ENCODE data around the gene FOLR1.
"Not testable (repeated sequence)": the region's sequence is repeated elsewhere in the genome, so short reads cannot be mapped to it uniquely, and the experiment has no call there.

Gene FOLR1

GRCh38 chr11:72191961-72192381 is at the start of gene FOLR1:
Gene FOLR1, plus strand, starts transcription at chr11:72192140. Its CDS starts 34 bp downstream, at chr11:72192174.
- no peak for DNase-seq

DNA sequence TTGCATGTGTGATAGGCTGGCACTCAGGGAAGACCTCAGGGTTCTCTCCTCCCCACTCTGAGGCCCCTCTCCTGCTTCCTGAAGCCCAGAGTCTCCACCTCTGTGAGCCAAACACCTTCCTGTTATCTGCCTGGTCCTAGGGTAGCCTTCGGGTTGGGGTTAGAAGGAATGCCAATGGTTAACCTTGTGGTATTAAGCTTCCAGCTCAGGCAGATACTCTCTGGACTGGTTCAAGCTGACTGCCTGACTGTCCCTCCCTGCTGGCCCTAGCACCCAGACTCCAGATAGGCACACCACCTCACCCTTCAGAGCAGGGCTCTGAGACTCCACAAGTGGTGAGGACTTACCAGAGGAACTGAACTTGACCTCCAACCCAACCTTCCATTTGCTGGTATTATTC is 49.4 kb upstream of the FOLR1 start:
- DNase-seq: not testable (repeated sequence)

GRCh38 chr11:72144807-72145565 is 47.0 kb upstream of the FOLR1 start:
- no peak for DNase-seq

- no peak for DNase-seq
Measured at GRCh38 chr11:72146625-72147024, 45.3 kb upstream of the FOLR1 start.

- DNase-seq: no peak
Measured at GRCh38 chr11:72150882-72151281, 41.1 kb upstream of the FOLR1 start.

GRCh38 chr11:72153874-72154273 is 38.1 kb upstream of the FOLR1 start:
- DNase-seq: not testable (repeated sequence)

DNA sequence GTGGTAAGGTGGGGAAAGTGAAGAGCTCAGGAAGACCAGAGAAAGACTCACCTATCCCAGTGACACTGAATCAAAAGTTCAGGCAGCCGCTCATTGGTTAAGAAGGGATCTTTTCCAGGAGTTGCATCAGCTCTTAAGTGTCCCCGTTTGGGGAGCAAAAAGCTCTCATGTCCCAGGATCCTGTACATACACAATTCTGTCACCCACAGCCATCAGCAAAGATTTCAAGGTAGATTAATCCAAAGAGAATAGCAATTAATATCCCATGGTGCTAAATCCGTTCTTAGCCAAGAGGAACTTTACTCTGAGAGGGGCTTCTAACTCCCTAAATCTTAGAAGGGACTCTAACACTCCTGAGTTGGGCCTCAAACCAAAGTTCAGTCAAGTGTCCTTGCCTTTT is 37.1 kb upstream of the FOLR1 start:
- no peak for DNase-seq

DNA sequence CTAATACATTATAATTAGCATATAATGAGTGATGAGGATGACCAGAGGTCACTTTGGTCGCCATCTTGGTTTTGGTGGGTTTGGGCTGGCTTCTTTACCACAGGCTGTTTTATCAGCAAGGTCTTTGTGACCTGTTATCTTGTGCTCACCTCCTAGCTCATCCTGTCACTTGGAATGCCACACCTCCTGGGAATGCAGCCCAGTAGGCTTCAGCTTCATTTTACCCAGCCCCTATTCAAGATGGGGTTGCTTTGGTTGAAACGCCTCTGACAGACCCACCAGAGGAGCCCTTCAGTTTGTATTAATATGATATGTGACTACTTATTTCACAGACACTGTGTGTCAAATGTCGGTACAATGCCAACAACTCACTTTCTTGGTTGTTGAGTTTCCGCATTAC is 36.2 kb upstream of the FOLR1 start:
- no peak for DNase-seq

GRCh38 chr11:72157131-72157530 is 34.8 kb upstream of the FOLR1 start:
- DNase-seq: no peak

- DNase-seq: no peak
Measured at GRCh38 chr11:72160319-72160718, 31.6 kb upstream of the FOLR1 start.

DNA sequence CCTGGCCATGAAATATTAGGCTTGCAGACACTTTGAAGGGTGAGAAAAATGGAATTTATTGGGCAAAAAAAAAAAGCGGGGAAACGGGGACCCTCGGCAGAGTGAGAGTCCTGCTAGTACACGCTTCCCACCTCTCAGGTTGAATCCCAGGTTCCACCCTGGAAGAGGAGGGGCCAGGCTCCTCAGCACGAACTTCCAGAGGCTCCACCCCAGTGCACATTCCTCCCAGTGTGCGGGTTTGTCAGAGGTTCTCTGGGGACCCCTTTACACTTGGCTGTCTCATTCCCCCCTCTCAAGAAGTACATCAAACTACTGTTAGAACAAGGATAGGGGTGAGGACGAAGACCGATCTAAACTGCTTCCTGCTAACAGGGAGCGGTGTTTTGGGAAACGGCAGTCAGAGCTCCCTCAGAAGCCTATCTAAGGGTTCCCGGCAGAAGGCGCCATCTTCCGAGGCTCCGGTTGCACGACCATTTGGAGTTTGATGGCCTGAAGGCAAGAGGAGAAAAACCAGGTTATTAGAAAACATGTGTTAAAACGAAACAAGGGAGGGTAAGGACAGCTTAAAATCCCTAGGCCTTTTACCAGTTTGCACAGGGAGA is 28.9 kb upstream of the FOLR1 start:
- DNase-seq: no peak

DNA sequence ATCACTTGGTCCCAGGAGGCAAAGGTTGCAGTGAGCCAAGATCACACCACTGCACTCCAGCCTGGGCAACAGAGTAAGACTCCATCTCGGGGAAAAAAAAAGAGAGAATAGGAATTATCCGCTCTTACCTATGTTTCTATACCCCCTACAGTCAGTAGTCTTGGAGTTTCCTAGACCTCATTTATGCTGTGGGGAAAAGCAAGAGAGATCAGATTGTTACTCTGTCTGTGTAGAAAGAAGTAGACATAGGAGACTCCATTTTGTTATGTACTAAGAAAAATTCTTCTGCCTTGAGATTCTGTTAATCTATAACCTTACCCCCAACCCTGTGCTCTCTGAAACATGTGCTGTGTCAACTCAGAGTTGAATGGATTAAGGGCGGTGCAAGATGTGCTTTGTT is 27.8 kb upstream of the FOLR1 start:
- not testable (repeated sequence) for DNase-seq

GRCh38 chr11:72169046-72169555 is 22.8 kb upstream of the FOLR1 start:
- not testable (repeated sequence) for DNase-seq

DNA sequence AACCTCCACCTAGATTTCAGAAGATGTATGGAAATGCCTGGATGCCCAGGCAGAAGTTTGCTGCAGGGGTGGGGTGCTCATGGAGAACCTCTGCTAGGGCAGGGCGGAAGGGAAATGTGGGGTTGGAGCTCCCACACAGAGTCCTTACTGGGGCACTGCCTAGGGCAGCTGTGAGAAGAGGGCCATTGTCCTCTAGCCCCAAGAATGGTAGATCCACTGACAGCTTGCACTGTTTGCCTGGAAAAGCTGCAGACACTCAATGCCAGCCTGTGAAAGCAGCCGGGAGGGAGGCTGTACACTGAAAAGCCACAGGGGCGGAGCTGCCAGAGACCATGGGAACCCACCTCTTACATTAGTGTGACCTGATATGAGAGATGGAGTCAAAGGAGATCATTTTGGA is 22.2 kb upstream of the FOLR1 start:
- not testable (repeated sequence) for DNase-seq

GRCh38 chr11:72172043-72172442 is 19.9 kb upstream of the FOLR1 start:
- not testable (repeated sequence) for DNase-seq

DNA sequence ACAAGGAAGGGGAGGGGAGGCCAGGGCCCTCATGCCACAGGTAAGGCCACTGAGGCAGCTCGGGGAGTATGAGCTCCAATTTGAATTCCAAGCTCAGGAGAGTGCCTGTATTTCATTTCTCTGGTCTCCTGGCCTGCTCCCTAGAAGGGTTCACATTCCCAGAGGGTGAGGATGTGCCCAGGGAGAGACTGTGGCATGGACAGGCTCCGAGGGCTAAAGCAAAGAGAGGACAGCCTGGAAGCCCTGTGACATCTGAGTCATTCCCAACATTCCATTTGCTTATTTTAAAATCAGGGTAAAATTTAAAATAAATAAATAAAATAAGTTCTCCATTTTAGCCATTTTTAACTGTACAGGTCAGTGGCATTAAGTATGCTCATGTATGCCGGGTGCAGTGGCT is 18.6 kb upstream of the FOLR1 start:
- DNase-seq: no peak

DNA sequence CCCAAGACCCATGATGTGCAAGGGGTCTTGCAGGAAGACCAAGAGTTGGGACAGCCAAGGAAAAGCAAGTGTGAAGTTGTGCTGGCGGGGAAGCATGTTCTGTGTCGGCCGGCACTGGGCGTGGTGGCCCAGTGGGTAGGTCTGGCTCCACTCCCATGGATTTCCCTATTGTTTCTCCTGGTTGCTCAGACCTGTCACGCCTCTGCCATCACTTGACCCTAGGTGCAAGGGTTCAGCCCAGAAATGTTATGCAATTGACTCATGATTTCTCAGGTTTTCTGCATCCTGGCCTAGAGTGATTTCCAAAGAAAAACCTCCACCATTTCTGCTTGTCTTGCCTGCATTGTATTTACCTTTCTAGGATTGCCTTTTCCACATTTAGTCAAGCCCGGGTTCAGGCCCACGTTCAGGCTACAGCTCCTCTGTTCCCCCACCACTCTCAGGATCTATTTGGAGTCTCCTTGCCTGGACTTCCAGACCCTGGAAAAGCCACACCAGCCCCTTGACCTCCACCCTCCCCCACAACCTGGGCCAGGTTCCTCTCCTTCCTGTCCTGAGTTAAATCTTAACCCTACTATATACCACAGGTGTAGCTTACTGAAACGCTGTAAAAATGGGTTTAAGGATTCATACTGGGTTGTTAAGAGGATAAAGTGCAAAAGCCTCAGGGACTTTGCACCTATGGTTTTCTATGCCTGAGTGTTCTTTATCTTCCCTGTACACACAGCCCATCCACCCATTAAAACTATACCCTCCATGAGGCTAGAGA is 17.5 kb upstream of the FOLR1 start:
- no peak for DNase-seq

DNA sequence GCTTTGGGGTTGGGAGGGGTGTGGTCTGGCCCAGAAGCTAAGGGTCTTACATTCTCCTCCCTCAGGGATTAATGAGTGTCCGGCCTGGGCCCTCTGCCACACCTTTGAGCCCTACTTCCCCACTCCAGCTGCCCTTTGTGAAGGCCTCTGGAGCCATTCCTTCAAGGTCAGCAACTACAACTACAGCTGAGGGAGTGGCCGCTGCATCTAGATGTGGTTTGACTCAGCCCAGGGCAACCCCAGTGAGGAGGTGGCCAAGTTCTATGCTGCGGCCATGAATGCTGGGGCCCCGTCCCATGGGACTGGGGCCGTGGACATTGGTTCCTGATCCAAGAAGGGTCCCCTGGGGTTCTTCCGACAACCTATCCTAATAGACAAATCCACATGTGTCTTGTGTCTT is 14.3 kb upstream of the FOLR1 start:
- no peak for DNase-seq

DNA sequence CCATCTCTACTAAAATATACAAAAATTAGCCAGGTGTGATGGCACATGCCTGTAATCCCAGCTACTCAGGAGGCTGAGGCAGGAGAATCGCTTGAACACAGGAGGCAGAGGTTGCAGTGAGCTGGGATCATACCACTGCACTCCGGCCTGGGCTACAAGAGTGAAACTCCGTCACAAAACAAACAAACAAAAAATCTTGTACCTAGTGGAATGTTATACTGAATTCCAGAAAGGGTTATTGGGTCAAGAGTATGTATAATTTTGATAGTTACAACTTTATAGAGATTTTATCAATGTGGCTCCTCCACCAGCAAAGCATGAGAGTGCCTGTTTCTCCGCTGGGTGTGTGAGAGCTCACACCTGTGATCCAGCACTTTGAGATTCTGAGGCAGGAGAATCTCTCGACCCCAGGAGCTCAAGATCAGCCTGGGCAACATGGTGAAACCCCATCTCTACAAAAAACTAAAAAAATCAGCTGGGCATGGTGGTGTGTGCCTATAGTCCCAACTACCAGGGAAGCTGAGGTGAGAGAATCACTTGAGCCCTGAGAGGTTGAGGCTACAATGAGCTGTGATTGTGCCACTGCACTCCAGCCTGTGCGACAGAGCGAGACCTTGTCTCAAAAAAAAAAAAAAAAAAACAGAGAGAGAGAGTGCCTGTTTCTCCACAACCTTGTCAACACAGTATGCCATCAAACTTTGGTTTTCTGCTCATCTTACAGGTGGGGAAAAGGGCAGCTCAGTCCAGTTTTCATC is 12.7 kb upstream of the FOLR1 start:
- no peak for DNase-seq

- DNase-seq: no peak
Measured at GRCh38 chr11:72179804-72180396, 12.0 kb upstream of the FOLR1 start.

DNA sequence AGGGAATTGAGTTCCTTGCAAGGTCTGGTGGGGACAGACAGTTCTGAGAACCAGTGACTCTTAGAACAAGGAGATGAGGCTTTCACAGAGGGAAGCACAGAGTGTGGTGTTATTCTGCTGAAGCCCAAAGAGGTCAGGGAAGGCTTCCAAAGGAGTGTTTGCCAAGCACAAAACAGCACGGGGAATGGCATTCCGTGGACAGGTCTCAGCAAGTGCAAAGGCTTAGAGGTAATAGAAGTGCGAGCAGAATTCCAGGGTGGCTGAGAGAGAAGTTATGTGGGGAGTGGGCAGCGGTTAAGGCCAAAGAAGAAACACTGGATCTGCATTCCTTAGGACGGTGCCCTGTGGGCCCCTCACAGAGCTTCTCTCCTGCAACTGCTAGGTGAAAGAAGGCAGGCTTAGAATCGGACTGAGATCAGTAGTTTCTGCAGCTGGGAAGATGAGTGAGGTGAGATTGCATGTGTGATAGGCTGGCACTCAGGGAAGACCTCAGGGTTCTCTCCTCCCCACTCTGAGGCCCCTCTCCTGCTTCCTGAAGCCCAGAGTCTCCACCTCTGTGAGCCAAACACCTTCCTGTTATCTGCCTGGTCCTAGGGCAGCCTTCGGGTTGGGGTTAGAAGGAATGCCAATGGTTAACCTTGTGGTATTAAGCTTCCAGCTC is 10.9 kb upstream of the FOLR1 start:
- not testable (repeated sequence) for DNase-seq

DNA sequence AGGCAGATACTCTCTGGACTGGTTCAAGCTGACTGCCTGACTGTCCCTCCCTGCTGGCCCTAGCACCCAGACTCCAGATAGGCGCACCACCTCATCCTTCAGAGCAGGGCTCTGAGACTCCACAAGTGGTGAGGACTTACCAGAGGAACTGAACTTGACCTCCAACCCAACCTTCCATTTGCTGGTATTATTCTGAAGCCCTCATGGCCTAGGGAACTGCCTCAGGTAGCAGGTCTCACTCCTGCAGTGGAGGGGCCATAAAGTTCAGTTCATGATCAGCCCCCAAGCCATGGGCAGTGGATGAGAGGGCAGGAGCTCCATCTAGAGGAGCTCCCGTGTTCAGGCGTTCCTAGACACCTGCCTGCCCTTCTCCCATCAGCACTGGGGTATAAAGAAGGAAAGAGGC is 10.4 kb upstream of the FOLR1 start:
- DNase-seq: not testable (repeated sequence)
